Mesothelial cell of epicardium (in vitro differentiated cells): ENCODE data around the gene PPP1R9A. TPM values are rescaled to one million over a fixed set of nuclear protein-coding genes. Genes with fewer than 3 reads are reported as not detected.

Experiments
- DNase-seq, 2 experiments: peaks; one replicate each; pipeline ENCODE4 v3.0.0; 2021; ENCODE audit warnings: low spot score in 2 of 2; ENCODE audit not compliant: unreplicated experiment in 2 of 2
- H3K27ac Mint-ChIP-seq: 2 replicates; pipeline ENCODE4 v1.8.0; 2021; ENCODE audit warnings: mixed read lengths
- H3K27me3 Mint-ChIP-seq: 2 replicates; pipeline ENCODE4 v1.8.0; 2021; ENCODE audit warnings: low read depth, mixed read lengths
- H3K36me3 Mint-ChIP-seq: 2 replicates; pipeline ENCODE4 v1.8.0; 2021; ENCODE audit warnings: mixed read lengths
- H3K4me1 Mint-ChIP-seq: 2 replicates; pipeline ENCODE4 v1.8.0; 2021; ENCODE audit warnings: mixed read lengths
- H3K4me3 Mint-ChIP-seq: 2 replicates; pipeline ENCODE4 v1.8.0; 2021; ENCODE audit warnings: mild to moderate bottlenecking, moderate library complexity, mixed read lengths
- H3K9me3 Mint-ChIP-seq: 2 replicates; pipeline ENCODE4 v1.8.0; 2021; ENCODE audit warnings: mixed read lengths
- CTCF ChIP-seq: fragments of 200-600 bp; sonication (generic); IDR thresholded peaks from one replicate; pipeline ENCODE4 v1.5.0; 2021; ENCODE audit warnings: antibody characterized with exemption; ENCODE audit not compliant: unreplicated experiment
- total RNA-seq: library from RNA; stranded (reverse); gene quantifications from 3 replicates; pipeline ENCODE4 v1.2.1, GENCODE V29; 2021

The PPP1R9A gene
- total RNA-seq, 1 donor from 2014 or later: 39.3 TPM

GRCh38 chr7:95035295-95035694 is 127.9 kb downstream of the PPP1R9A start:
- DNase-seq: no peak
- TF ChIP-seq CTCF: no peak
- Mint-ChIP-seq H3K4me1 (peaks cover 12% of the 10 kb centered on the region), H3K36me3 (no peaks in the 10 kb centered on the region), H3K27me3 (no peaks in the 10 kb centered on the region), H3K27ac (no peak overlapping the region), H3K4me3 (no peak overlapping the region), H3K9me3 (no peaks in the 10 kb centered on the region)

GRCh38 chr7:95041031-95041430 is 133.6 kb downstream of the PPP1R9A start:
- DNase-seq: no peak
- peak overlapping the region; percentile 25 for H3K27ac Mint-ChIP-seq
- H3K9me3 Mint-ChIP-seq: no peaks in the 10 kb centered on the region

GRCh38 chr7:95045236-95045923 is 138.0 kb downstream of the PPP1R9A start:
- no peak for TF ChIP-seq CTCF
- no peak overlapping the region for H3K27ac Mint-ChIP-seq
- H3K9me3 Mint-ChIP-seq: no peaks in the 10 kb centered on the region
- H3K4me3 Mint-ChIP-seq: no peak overlapping the region
- no peaks in the 10 kb centered on the region for H3K27me3 Mint-ChIP-seq
- DNase-seq: no peak
- H3K4me1 Mint-ChIP-seq: peaks cover 35% of the 10 kb centered on the region
- no peaks in the 10 kb centered on the region for H3K36me3 Mint-ChIP-seq

More at GRCh38 chr7:95041031-95041430, 133.6 kb downstream of the PPP1R9A start:
- Mint-ChIP-seq H3K4me3 (no peak overlapping the region), H3K36me3 (no peaks in the 10 kb centered on the region), H3K4me1 (peaks cover 29% of the 10 kb centered on the region), H3K27me3 (no peaks in the 10 kb centered on the region)
- no peak for TF ChIP-seq CTCF

GRCh38 chr7:95046494-95047240 is 139.3 kb downstream of the PPP1R9A start:
- Mint-ChIP-seq H3K9me3 (no peaks in the 10 kb centered on the region), H3K36me3 (no peaks in the 10 kb centered on the region), H3K4me3 (no peak overlapping the region), H3K27ac (peak overlapping the region; percentile 79), H3K27me3 (no peaks in the 10 kb centered on the region), H3K4me1 (peaks cover 27% of the 10 kb centered on the region)
- no peak for DNase-seq
- TF ChIP-seq CTCF: no peak

- DNase-seq: no peak
- no peaks in the 10 kb centered on the region for H3K36me3 Mint-ChIP-seq
- peak overlapping the region; percentile 79 for H3K27ac Mint-ChIP-seq
- H3K4me1 Mint-ChIP-seq: peaks cover 30% of the 10 kb centered on the region
- TF ChIP-seq CTCF: no peak
- no peaks in the 10 kb centered on the region for H3K9me3 Mint-ChIP-seq
- H3K4me3 Mint-ChIP-seq: no peak overlapping the region
- H3K27me3 Mint-ChIP-seq: no peaks in the 10 kb centered on the region
Observed at GRCh38 chr7:95047291-95047690, 139.9 kb downstream of the PPP1R9A start.
